Midbrain (tissue), 1 donor: ENCODE results near the gene SPEF1.

ENCODE experiments used
- DNase-seq: peaks from one replicate; lab custom pipeline; 2025; lab: John Stamatoyannopoulos, UW

The SPEF1 gene

GRCh38 chr20:3729811-3730540 is 51.3 kb downstream of the SPEF1 start:
- DNase-seq = no peak

GRCh38 chr20:3729378-3729777 is 51.9 kb downstream of the SPEF1 start:
- DNase-seq = no peak

GRCh38 chr20:3728876-3729275 is 52.4 kb downstream of the SPEF1 start:
- no peak for DNase-seq

GRCh38 chr20:3728354-3728753 is 52.9 kb downstream of the SPEF1 start:
- no peak for DNase-seq
